NCI-H345 (cell line): ENCODE data around the gene OR52R1.
"Not testable (repeated sequence)": the region's sequence is repeated elsewhere in the genome, so short reads cannot be mapped to it uniquely, and the experiment has no call there.

Experiments used
- DNase-seq: peaks from one replicate; lab custom pipeline; 2025; lab: John Stamatoyannopoulos, UW

The OR52R1 gene

GRCh38 chr11:4804280-4804679 lies at the start of gene OR52R1:
Gene OR52R1, minus strand, starts transcription at chr11:4804380. Its CDS starts 0 bp downstream, at chr11:4804380.
- no peak for DNase-seq

DNA sequence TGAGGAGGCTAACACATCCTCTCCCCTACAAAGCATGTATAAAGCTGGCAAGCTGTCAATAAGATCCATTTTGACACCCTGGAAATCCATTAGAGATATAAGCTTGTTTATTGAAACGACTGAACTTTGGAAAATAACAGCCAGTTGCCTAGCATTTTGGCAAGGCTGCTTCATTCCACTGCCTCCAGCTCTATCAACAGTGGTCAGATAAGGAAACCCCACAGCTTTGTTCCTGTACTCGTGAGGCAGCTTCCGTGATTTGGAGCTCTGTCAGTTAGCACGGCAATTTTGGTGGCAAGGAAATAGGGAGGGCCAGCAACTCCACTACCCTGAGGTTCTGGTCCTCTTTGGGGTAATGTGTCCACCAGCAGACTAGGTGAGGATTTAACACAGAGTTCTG lies 46.9 kb upstream of the OR52R1 start:
- DNase-seq = no peak

DNA sequence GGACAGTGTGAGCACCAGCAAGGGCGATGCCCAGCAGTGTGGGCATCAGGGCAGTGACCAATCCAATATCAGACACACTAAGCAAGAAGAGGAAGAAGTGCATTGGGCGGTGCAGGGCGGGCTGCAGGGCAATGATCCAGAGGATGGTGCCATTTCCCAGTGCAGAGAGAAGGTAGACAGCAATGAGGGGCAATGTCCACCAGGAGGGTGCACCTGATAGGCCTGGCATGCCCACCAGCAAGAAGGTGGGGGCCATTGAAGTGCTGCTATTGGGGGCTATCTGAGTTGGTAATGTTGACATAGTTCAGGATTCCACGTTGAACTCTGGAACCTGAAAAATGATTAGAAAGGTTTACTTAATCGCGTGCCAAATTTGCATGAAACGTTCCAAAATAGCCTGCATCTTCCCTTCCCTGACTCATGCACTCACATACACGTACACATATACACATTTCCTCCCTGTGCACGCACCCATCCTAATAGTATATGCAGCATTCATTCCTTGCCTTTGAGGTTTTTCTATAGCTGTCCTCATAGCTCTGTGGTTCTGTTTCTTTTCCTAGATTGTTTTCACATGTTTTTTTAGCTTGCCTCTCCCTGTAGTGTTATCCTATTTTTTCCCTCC lies 44.8 kb upstream of the OR52R1 start, which contains the start of gene OR51S1:
TSS of gene OR51S1 (minus strand) at position 301 of the 625 bp plus-strand sequence. CDS start at position 301, 0 bp downstream.
- DNase-seq = no peak

DNA sequence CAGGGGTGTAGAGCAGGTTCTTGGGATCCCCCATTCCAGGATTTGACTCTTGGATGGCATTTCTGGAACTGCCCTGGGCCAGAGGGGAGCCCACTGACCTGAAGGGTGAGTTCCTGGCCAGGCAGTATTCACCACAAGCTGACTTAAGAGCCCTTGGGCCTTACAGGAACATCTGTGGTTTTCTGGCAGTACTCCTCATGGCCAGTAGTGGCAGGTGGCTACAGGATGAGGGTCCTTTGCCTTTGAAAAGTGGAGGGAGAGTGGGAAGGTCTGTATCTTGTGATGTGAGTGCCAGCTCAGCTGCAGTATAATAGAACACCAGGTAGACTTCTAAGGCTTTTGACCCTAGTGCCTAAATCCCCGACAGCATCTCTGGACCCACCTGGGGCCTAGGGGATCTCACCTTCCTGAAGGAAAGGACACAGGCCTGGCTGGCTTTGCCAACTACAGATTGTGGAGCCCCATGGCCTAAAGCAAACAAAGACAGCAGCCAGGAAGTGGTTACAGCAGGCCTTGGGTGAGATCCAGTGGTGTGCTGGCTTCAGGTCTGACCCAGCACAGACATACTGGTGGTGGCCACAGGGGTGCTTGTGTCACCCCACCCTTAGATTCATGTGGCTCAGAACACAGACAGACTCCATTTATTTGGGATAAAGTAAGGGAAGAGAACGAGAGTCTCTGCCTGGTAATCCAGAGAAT lies 35.8 kb upstream of the OR52R1 start:
- DNase-seq = no peak

GRCh38 chr11:4830909-4831308 lies 26.7 kb upstream of the OR52R1 start:
- no peak for DNase-seq

- peak; percentile 55 for DNase-seq
These were observed 26.2 kb upstream of the OR52R1 start for GRCh38 chr11:4830346-4830745.

DNA sequence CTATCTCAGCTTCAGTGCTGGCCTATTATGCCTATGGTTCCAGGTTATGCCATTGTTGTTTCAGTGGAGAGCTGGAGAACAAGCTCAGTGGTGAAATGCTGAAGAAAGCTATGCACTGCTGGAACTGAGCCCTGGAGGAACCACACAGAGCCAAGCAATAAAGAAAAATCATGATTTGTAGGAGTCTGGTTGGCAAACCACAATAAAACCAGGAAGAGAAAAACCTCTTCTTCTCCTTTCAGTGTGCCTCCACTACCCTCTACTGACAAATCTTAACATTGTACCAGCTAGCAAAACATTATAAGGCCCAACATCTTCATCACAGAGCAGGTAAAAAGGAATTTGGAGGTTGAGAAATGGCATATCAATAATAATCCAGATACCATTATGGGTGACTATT lies 22.2 kb upstream of the OR52R1 start:
- peak; percentile 33 for DNase-seq

DNA sequence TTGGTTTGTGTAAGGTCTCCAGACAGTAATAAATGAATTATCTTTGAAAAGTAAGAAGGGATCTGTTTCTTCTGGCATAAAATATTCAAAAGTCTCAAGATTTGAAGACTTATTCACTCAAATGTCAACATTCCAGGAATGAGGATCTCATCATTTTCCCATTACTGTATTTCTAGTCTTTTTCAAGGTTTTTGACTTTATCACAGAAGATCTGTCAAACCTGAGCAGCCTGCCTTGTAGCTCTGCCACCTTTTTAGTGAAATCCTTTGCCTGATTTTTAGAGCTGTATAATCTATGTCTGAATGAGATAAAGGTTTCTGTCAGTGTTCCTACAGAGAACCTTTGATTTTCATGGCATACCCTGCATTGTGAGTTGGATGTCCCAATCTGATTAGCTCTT lies 21.0 kb upstream of the OR52R1 start:
- no peak for DNase-seq

DNA sequence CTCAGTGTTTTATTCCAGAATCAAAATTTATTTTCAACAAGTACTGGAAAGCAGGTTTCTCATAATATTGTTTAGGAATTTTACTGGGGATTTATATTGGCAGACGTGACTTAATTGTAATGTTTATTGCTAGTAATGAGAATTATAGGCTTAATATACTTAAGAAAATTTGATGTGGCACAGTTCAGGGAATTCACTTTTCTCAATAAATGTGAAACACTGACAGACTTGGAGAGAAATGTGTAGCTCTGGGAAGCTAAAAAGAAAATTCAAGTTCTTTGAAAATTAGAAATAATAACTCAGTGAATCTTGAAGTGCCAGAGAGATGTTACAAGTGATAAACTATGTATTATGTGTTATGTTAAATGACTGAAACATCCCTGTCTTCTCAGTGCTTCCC lies 16.8 kb upstream of the OR52R1 start, which contains the start of gene OR51F2:
TSS of gene OR51F2 (plus strand) at position 301 of the 400 bp plus-strand sequence. CDS start 101 bp downstream, outside the sequence.
- DNase-seq = no peak

- peak; percentile 22 for DNase-seq
These were observed 5.1 kb upstream of the OR52R1 start for GRCh38 chr11:4809246-4809645.

- DNase-seq = no peak
These were observed 4.3 kb upstream of the OR52R1 start for GRCh38 chr11:4808476-4808875.

DNA sequence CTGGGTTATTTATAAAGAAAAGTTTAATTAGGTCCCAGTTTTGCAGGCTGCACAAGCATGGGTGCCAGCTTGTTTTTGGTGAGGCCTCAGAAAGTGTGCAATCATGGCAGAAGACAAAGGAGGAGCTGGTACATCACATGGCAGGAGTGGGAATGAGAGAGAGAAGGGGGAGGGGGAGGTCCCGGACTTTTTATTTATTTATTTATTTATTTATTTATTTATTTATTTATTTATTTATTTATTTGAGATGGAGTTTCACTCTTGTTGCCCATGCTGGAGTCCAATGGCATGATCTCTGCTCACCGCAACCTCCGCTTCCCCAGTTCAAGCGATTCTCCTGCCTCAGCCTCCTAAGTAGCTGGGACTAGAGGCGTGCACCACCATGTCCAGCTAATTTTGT lies 2.9 kb downstream of the OR52R1 start:
- not testable (repeated sequence) for DNase-seq

DNA sequence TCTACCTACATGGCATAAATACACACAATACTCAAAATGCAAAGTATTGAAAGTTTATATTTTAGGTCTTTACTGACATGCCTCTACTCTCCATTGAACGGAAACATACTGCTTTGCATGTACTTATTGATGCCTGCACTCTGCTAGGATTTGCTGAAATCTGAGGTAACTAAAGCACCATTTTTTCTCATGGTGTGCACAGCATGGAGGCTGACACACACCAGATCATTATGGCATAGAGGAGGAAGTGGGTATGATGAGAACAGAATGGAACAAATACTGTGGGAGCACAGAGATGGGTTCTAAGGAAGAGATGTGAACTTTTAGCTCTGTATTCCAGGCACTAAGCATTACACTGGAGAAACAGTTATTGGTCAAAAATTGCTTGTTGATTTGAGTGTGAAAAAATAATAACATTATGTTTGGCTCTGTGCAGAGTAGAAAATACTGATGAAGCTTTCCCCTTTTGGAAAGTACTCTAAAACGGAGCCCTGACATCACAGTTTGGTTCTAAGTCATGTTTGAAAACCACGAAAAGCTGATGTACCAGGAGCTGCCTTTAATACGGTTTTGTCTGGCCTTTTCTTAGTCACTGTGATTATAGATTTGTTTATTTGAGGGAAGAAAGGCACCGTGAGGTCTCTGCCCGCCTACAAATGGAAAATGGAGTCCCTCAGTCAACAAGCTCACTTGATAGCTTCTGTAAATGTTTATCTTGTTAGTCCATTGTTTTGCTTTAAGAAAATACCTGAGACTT lies 5.6 kb downstream of the OR52R1 start:
- DNase-seq = no peak

DNA sequence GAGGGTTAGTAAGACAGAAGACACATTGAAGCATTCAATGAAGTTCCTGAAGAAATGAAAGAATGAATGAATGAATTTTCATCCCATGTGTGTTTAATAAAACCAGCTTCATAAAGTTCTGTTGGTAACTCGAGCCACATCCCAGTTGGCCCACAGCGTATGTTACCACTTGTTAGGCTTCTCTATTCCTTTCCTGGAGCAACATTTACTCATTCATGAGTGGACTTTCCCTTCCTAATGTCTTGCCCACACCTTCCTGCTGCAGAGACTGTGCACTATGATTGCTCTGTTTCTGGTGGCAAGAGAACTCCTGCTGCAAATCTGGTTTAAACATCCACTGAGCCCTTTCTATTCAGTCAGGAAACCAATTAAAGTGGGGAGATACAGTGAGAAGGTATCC lies 7.0 kb downstream of the OR52R1 start:
- DNase-seq = no peak

- DNase-seq = no peak
These were observed 21.7 kb downstream of the OR52R1 start for GRCh38 chr11:4782454-4782853.

DNA sequence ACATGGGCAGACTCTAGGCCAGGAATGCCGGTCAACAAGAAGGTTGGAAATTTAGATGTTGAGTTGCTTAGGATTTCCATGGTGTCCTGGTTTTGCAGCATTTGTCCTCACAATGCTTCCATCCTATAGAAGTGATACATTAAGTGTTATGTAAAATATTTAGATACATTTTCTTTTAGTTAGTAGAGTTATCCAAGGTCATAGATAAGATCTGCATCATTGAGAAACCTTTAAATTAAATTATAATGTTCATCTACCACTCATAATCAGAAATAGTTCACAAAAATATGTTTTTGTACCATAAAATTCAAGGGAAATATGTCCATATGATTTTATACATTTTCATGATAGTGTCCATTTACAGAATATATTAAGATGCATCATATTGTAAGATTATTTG lies 34.3 kb downstream of the OR52R1 start, which contains the start of gene OR51F1:
TSS of gene OR51F1 (minus strand) at position 101 of the 400 bp plus-strand sequence. CDS start at position 101, 0 bp downstream.
- no peak for DNase-seq

DNA sequence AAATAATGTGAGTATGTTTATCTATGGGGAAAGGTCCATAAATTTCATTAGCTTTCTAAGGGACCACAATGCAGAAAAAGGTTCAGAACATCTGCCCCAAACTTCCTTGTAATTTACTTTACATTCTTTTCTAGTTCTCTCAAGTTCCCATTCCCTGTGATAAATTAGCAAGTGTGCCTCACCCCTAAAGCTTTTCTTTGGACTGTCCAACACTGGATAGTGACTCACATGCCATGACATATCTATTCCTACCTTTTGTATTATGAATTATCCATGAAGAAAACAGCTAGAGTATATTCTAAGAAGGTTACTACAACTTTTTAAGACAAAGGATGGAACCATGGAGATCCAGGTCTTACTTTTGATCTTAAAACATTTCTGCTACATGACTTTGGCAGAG lies 36.1 kb downstream of the OR52R1 start:
- DNase-seq = no peak

GRCh38 chr11:4766420-4767043 lies 37.6 kb downstream of the OR52R1 start:
- DNase-seq = no peak

DNA sequence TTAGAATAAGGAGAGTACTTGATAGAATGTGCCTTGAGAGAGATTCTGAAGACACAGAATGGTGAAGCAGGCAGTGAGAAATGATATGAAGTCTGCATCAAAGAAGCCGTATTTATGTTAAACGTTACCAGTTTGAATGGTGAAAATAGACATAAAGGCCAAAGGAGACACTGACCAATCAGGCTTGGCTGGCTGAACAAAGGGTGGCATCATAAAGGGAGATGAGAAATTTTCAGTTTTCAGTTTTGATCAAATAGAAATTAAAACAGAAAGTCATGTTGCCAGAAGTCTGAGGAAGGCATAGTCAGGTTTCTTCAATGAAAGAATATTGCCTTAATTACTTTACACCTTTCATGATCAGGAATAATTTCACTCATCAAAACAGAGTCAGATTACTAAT lies 41.1 kb downstream of the OR52R1 start:
- DNase-seq = no peak
